HL-60 (cell line): ENCODE data around the gene SLC38A8.

Source experiments
- DNase-seq, 2 experiments: peaks; one replicate each; pipeline ENCODE4 v3.0.0-alpha.2; 2010 to 2020; ENCODE audit warnings: low read depth in 1 of 2, low spot score in 1 of 2
- H3K27ac ChIP-seq: fragments of 250-450 bp; sonication (Bioruptor Pico); replicated peaks from 2 replicates; pipeline ENCODE4 v1.5.1; 2020; ENCODE audit warnings: mild to moderate bottlenecking, moderate library complexity
- H3K27me3 ChIP-seq: fragments of 250-450 bp; sonication (Bioruptor Pico); 2 replicates; pipeline ENCODE4 v1.5.1; 2021; ENCODE audit warnings: mild to moderate bottlenecking, moderate library complexity; ENCODE audit not compliant: insufficient read depth, poor library complexity, severe bottlenecking
- H3K4me3 ChIP-seq: replicated peaks from 2 replicates; pipeline ENCODE4 v1.5.1; 2011; ENCODE audit warnings: mild to moderate bottlenecking, control low read depth, low read length; ENCODE audit not compliant: insufficient read depth
- CTCF ChIP-seq: IDR thresholded peaks from one replicate; pipeline ENCODE4 v1.5.1; 2011; ENCODE audit warnings: low read length, control low read depth, inconsistent platforms; ENCODE audit not compliant: insufficient read depth
- GABPA ChIP-seq: IDR thresholded peaks from 2 replicates; pipeline ENCODE4 v1.6.1; 2012; ENCODE audit warnings: low read depth
- POLR2AphosphoS5 ChIP-seq: IDR thresholded peaks from 2 replicates; pipeline ENCODE4 v1.6.1; 2012; ENCODE audit warnings: low read depth
- REST ChIP-seq: IDR thresholded peaks from 2 replicates; pipeline ENCODE4 v1.6.1; 2012; ENCODE audit warnings: low read depth; ENCODE audit not compliant: insufficient replicate concordance
- SPI1 ChIP-seq: IDR thresholded peaks from 2 replicates; pipeline ENCODE4 v1.6.1; 2012; ENCODE audit warnings: low read depth, mild to moderate bottlenecking, borderline replicate concordance

Gene SLC38A8

GRCh38 chr16:84058664-84059063 is 16.1 kb upstream of the SLC38A8 start:
- no peak overlapping the region for H3K4me3 ChIP-seq
- H3K27ac ChIP-seq, result no peak overlapping the region
- no peak for DNase-seq
- TF ChIP-seq POLR2AphosphoS5 (no peak), REST (no peak), CTCF (no peak), SPI1 (no peak), GABPA (no peak)
- H3K27me3 ChIP-seq, result no peaks in the 10 kb centered on the region

- Histone ChIP-seq H3K27ac (no peak overlapping the region), H3K27me3 (no peaks in the 10 kb centered on the region), H3K4me3 (no peak overlapping the region)
- no peak for DNase-seq
- TF ChIP-seq CTCF (no peak), POLR2AphosphoS5 (no peak), SPI1 (no peak), REST (no peak), GABPA (no peak)
Measured at GRCh38 chr16:84058211-84058610, 15.6 kb upstream of the SLC38A8 start.

GRCh38 chr16:84056933-84057332 is 14.3 kb upstream of the SLC38A8 start:
- TF ChIP-seq GABPA, result no peak
- TF ChIP-seq REST, result no peak
- TF ChIP-seq CTCF, result no peak
- TF ChIP-seq POLR2AphosphoS5, result no peak
- TF ChIP-seq SPI1, result no peak
- Histone ChIP-seq H3K27ac (no peak overlapping the region), H3K27me3 (no peaks in the 10 kb centered on the region), H3K4me3 (no peak overlapping the region)
- DNase-seq, result no peak
